NB4 (cell line): ENCODE results near the gene ERVK3-1.
A peak's percentile ranks its signal among the peaks of the same experiment; 100 is the strongest.
"Not testable (repeated sequence)": the region's sequence is repeated elsewhere in the genome, so short reads cannot be mapped to it uniquely, and the experiment has no call there.

Source experiments
- DNase-seq: peaks from one replicate; pipeline ENCODE4 v3.0.0; 2010; ENCODE audit warnings: low read depth
- H3K4me3 ChIP-seq: one replicate; pipeline ENCODE4 v1.5.1; 2011; ENCODE audit warnings: mild to moderate bottlenecking, low read depth, low read length, moderate library complexity
- CTCF ChIP-seq: IDR thresholded peaks from one replicate; pipeline ENCODE4 v1.5.1; 2012; ENCODE audit warnings: low read depth, low read length
- MAX ChIP-seq: IDR thresholded peaks from 2 replicates; pipeline ENCODE4 v1.6.1; 2011; ENCODE audit warnings: low read depth, low read length
- MYC ChIP-seq: IDR thresholded peaks from 2 replicates; pipeline ENCODE4 v1.6.1; 2011; ENCODE audit warnings: low read depth, low read length
- POLR2A ChIP-seq: IDR thresholded peaks from 2 replicates; pipeline ENCODE4 v1.6.1; 2011; ENCODE audit warnings: mild to moderate bottlenecking; ENCODE audit not compliant: insufficient read length; ENCODE audit errors: extremely low read depth

ERVK3-1 gene

DNA sequence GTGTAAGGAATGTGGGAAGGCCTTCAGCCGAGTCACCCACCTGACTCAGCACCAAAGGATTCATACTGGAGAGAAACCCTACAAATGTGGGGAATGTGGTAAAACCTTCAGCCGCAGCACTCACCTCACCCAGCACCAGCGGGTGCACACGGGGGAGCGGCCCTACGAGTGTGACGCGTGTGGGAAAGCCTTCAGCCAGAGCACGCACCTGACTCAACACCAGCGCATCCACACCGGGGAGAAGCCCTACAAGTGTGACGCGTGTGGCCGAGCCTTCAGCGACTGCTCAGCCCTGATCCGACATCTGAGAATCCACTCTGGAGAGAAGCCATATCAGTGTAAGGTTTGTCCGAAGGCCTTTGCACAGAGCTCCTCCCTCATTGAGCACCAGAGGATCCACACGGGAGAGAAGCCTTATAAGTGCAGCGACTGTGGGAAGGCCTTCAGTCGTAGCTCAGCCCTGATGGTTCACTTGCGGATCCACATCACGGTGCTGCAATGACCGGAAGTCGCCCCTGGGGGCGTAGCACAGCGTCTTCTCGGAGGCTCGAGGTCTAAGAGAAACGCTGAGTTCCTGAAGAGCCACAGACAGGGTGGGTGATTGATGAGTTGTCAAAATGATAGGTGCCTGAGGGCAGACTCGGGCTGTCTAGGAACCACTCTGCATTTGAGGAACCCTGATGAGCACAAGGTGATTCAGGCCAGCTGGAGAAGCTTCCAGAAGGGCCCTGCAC, 33.8 kb downstream of the ERVK3-1 start:
- DNase-seq = no peak
- no peak for TF ChIP-seq POLR2A
- TF ChIP-seq MAX = no peak
- no peak for TF ChIP-seq CTCF
- no peak for TF ChIP-seq MYC
- no peak overlapping the region for H3K4me3 ChIP-seq

GRCh38 chr19:58345558-58345957, 40.4 kb downstream of the ERVK3-1 start:
- no peak overlapping the region for H3K4me3 ChIP-seq
- no peak for DNase-seq
- no peak for TF ChIP-seq MAX
- TF ChIP-seq CTCF = no peak
- TF ChIP-seq MYC = no peak
- no peak for TF ChIP-seq POLR2A

DNA sequence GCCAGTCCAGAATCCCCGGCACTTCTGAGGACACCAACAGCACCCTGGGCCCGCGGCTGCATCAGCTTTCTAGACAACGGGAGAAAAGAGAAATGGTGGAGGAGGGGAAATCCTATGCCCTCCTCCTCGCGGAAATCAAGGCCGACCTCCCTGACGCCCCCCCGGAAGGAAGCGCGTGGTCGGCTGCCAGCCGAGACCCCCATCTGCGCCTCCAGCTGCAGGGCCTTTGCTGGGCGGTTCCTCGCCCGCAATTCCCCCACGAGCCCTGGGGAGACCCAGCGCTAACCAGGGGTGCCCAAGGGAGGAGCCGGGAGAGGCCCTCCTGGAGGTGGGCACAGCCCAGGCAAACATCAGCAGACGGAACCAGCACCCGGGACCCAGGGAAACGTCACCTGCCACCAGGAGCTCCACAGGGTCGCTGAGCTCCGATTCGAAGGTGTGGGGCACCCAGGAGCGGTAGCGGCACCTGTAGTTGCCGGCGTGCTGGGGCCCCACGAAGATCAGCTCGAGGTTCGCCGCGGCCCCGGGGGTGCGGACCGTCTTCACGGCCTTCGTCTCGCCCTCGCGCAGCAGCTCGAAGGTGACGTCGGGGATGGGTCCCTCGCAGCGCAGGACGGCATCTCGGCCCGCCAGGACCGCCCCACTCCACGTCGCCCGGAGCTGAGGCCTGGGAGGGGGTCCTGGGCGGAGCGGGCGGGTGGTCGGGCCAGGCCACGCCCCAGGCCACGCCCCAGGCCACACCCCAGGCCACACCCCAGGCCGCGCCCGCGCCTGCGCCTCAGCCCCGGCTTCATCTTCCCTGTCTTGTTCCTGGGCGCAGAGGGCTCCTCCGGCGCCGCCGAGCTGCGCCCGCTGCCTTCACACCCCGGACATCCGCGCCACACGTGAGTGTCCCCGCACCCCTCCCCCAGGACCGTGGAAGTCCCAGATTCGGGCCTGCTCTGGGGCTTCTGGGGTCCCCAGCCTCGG, 42.1 kb downstream of the ERVK3-1 start:
- TF ChIP-seq POLR2A (peak; percentile 46), MYC (no peak; the same call in 1 of the 2 replicates), CTCF (no peak), MAX (peak; percentile 65)
- H3K4me3 ChIP-seq = peak overlapping the region; percentile 74
- DNase-seq = peak; percentile 77

DNA sequence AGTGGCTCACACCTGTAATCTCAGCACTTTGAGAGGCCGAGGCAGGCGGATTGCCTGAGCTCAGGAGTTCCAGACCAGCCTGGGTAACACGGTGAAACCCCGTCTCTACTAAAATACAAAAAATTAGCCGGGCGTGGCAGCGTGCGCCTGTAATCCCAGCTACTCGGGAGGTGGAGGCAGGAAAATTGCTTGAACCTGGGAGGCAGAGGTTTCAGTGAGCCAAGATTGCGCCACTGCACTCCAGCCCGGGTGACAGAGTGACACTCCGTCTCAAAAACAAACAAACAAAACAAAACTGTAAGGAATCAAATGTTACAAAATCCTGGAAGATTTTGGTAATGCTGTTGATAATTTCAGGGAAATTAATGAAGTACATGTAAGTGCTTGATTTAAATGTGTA, 42.9 kb downstream of the ERVK3-1 start:
- not testable (repeated sequence) for DNase-seq
- H3K4me3 ChIP-seq = peak overlapping the region; percentile 74

GRCh38 chr19:58349590-58349989, 44.4 kb downstream of the ERVK3-1 start:
- no peak overlapping the region for H3K4me3 ChIP-seq
- TF ChIP-seq POLR2A = no peak
- TF ChIP-seq MYC = no peak
- no peak for TF ChIP-seq CTCF
- no peak for TF ChIP-seq MAX
- no peak for DNase-seq

- no peak for DNase-seq
- H3K4me3 ChIP-seq = no peak overlapping the region
- TF ChIP-seq MYC = no peak
- no peak for TF ChIP-seq CTCF
- no peak for TF ChIP-seq MAX
- no peak for TF ChIP-seq POLR2A
Measured at GRCh38 chr19:58350001-58350861, 45.1 kb downstream of the ERVK3-1 start.
